BE2C (cell line): ENCODE data around the gene ANKRD33B.
"Not testable (repeated sequence)": the region's sequence is repeated elsewhere in the genome, so short reads cannot be mapped to it uniquely, and the experiment has no call there.

Experiments
- DNase-seq: peaks from one replicate; pipeline ENCODE4 v3.0.0-alpha.2; 2020
- H3K27me3 ChIP-seq: fragments of 250-450 bp; sonication (Bioruptor Pico); 2 replicates; pipeline ENCODE4 v1.5.1; 2020; ENCODE audit warnings: mild to moderate bottlenecking
- H3K36me3 ChIP-seq: fragments of 250-450 bp; sonication (Bioruptor Pico); 2 replicates; pipeline ENCODE4 v1.5.1; 2020; ENCODE audit warnings: mild to moderate bottlenecking
- H3K4me1 ChIP-seq: fragments of 250-450 bp; sonication (Bioruptor Pico); 2 replicates; pipeline ENCODE4 v1.5.1; 2020
- H3K4me3 ChIP-seq: 2 replicates; pipeline ENCODE4 v1.5.1; 2011; ENCODE audit warnings: low read depth, low read length
- H3K9me3 ChIP-seq: fragments of 250-450 bp; sonication (Bioruptor Pico); 2 replicates; pipeline ENCODE4 v1.5.1; 2020
- TF ChIP-seq, protein P1 (sequence below): IDR thresholded peaks from 2 replicates; pipeline ENCODE4 v1.5.1; 2012; ENCODE audit warnings: mild to moderate bottlenecking, low read depth, low read length

The ANKRD33B gene

GRCh38 chr5:10572451-10572850, 8.6 kb downstream of the ANKRD33B start:
- Histone ChIP-seq H3K27me3 (no peaks in the 10 kb centered on the region), H3K36me3 (no peaks in the 10 kb centered on the region), H3K4me1 (peaks cover 7% of the 10 kb centered on the region; the same call in 1 of the 2 replicates), H3K4me3 (no peak overlapping the region), H3K9me3 (no peaks in the 10 kb centered on the region)
- DNase-seq = no peak
- TF ChIP-seq, protein P1, sequence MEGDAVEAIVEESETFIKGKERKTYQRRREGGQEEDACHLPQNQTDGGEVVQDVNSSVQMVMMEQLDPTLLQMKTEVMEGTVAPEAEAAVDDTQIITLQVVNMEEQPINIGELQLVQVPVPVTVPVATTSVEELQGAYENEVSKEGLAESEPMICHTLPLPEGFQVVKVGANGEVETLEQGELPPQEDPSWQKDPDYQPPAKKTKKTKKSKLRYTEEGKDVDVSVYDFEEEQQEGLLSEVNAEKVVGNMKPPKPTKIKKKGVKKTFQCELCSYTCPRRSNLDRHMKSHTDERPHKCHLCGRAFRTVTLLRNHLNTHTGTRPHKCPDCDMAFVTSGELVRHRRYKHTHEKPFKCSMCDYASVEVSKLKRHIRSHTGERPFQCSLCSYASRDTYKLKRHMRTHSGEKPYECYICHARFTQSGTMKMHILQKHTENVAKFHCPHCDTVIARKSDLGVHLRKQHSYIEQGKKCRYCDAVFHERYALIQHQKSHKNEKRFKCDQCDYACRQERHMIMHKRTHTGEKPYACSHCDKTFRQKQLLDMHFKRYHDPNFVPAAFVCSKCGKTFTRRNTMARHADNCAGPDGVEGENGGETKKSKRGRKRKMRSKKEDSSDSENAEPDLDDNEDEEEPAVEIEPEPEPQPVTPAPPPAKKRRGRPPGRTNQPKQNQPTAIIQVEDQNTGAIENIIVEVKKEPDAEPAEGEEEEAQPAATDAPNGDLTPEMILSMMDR = no peak

DNA sequence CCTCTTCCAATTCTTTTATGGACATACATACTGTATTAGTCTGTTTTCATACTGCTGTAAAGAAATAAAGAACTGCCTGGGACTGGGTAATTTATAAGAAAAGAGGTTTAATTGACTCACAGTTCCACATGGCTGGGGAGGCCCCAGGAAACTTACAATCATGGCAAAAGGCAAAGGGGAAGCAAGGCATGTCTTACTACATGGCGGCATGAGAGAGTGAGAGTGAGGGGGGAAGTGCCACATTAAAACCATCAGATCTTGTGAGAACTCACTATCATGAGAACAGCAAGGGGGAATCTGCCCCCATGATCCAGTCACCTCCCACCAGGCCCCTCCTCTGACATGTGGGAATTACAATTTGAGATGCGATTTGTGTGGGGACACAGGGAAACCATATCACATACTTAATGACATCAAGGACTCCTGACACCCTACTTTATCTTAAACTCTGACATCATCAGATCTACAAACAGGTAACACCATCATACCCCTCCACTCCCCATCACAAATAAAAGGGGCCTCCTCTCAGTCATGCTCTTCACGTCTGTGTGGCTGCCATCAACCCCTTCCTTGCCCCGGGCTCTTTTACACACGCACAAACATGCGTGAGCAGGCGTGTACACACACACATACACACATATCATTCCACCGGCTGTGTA, 9.7 kb downstream of the ANKRD33B start:
- H3K36me3 ChIP-seq = no peaks in the 10 kb centered on the region
- H3K4me1 ChIP-seq = no peaks in the 10 kb centered on the region; the same call in 1 of the 2 replicates
- H3K4me3 ChIP-seq = no peak overlapping the region
- TF ChIP-seq, protein P1 = no peak
- no peaks in the 10 kb centered on the region for H3K27me3 ChIP-seq
- no peaks in the 10 kb centered on the region for H3K9me3 ChIP-seq
- no peak for DNase-seq

- not testable (repeated sequence) for H3K4me1 ChIP-seq, H3K36me3 ChIP-seq, H3K9me3 ChIP-seq, H3K4me3 ChIP-seq, DNase-seq, H3K27me3 ChIP-seq
Observed at GRCh38 chr5:10574879-10575278, 11.0 kb downstream of the ANKRD33B start.

DNA sequence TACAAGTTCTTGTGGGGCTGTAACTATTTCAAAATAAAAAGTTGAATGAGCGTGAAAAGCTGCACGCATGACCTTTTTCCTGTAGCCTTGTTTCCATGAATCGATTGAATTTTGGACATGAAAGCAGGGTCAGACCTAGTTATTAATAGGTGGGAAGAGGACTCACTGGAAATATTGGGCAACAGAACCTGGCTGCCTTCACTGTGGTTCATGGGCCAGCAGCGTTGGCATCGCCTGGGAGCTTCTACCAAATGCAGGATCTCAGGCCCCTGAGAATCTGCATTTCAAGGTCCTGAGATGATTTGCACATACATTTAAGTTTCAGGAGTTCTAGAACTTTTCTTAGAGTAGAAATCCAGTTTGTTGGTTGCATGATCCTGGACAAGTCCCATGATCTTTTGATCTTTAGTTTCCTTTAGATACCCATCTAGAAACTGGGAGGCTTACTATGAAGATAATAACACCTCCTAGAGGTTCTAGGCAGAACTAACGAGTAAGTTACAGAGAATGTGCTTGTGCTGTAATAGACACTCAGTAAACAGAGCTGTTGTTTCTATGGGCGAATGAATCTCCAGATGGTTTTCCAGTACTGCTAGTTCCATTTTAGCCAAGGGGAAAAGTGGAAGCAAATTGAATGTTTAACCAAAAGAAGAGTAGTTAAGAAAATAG, 12.4 kb downstream of the ANKRD33B start:
- H3K36me3 ChIP-seq = no peaks in the 10 kb centered on the region
- TF ChIP-seq, protein P1 = no peak
- H3K4me3 ChIP-seq = no peak overlapping the region
- DNase-seq = no peak
- H3K27me3 ChIP-seq = no peaks in the 10 kb centered on the region
- no peaks in the 10 kb centered on the region for H3K9me3 ChIP-seq
- no peaks in the 10 kb centered on the region; the same call in 1 of the 2 replicates for H3K4me1 ChIP-seq

- no peak for DNase-seq
- Histone ChIP-seq H3K4me3 (no peak overlapping the region), H3K4me1 (no peaks in the 10 kb centered on the region; the same call in 1 of the 2 replicates), H3K9me3 (no peaks in the 10 kb centered on the region), H3K27me3 (no peaks in the 10 kb centered on the region), H3K36me3 (no peaks in the 10 kb centered on the region)
- TF ChIP-seq, protein P1 = no peak
Observed at GRCh38 chr5:10576790-10577189, 12.9 kb downstream of the ANKRD33B start.

DNA sequence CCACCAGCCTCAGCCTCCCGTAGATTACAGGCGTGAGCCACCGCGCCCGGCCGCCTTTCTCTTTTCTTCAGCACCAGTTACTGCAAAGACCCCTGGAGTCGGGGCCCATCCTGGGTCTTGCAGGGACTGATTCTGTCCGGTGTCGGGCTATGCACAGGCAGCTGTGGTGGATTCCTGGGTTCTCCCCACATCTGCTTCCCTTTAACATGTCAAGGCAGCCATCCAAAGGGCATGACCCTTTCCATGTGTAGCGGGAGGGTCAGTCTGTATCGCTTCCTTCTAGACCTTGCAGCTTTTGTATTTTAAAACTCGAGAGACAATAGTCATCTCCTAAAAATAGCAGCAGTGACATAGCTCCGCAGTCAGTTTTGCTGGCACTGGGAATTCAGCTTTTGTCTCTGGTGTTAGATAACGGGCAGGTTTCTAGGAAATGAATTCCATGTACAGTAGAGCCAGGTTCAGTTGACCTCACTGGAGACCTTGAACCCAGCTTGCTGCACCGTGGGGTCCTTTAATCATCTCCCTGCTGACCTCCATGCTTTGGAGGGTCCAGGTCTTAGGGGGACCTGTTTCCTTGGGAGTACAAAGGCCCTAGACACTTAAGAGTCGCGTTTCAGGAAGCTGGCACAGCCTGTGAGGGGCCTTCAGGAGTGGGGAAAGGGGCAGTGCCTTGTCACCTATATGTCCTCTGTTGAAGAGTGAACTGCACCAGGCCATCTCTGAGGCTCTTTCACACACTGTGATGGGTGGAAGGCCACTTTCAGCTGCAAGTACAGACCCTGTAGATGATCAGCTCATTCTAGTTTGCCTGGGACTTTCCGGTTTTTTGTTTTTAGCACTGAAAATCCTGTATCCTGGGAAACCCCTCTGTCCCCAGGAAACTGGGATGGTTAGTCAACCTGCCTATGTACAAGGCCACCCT, 13.8 kb downstream of the ANKRD33B start:
- TF ChIP-seq, protein P1 = no peak
- Histone ChIP-seq H3K4me3 (no peak overlapping the region), H3K27me3 (no peaks in the 10 kb centered on the region), H3K9me3 (no peaks in the 10 kb centered on the region), H3K36me3 (no peaks in the 10 kb centered on the region), H3K4me1 (no peaks in the 10 kb centered on the region)
- DNase-seq = no peak
